Measurements from ENCODE around the gene ADORA2B.
"Not testable (repeated sequence)": the region's sequence is repeated elsewhere in the genome, so short reads cannot be mapped to it uniquely, and the experiment has no call there.

ADORA2B gene

GRCh38 chr17:15978606-15979005 is 33.7 kb downstream of the ADORA2B start:
- no peak for DNase-seq (ENCODE audit: insufficient read length, low spot score)
- no peak for FAIRE-seq

GRCh38 chr17:15979013-15979412 is 34.1 kb downstream of the ADORA2B start:
- not testable (repeated sequence) for FAIRE-seq; DNase-seq (ENCODE audit: insufficient read length, low spot score)

GRCh38 chr17:15981208-15981607 is 36.3 kb downstream of the ADORA2B start:
- FAIRE-seq (peak; percentile 70), DNase-seq (ENCODE audit: insufficient read length, low spot score) (peak; percentile 36)

- DNase-seq (ENCODE audit: insufficient read length, low spot score) (no peak), FAIRE-seq (no peak)
These were observed 37.0 kb downstream of the ADORA2B start for GRCh38 chr17:15981646-15982580.

GRCh38 chr17:15996322-15996721 is 51.4 kb downstream of the ADORA2B start:
- FAIRE-seq = no peak
- no peak for DNase-seq (ENCODE audit: insufficient read length, low spot score)

- no peak for DNase-seq (ENCODE audit: insufficient read length, low spot score)
- no peak for FAIRE-seq
These were observed 53.2 kb downstream of the ADORA2B start for GRCh38 chr17:15998031-15998562.

GRCh38 chr17:15999141-15999973 is 54.4 kb downstream of the ADORA2B start, which contains the start of the genes TTC19 and ZSWIM7:
Gene TTC19, plus strand, starts transcription at chr17:15999824. Its CDS starts 25 bp downstream, at chr17:15999849.
Gene ZSWIM7, minus strand, starts transcription at chr17:15999704. Its CDS starts 110 bp downstream, at chr17:15999594.
- FAIRE-seq (peak; percentile 91), DNase-seq (ENCODE audit: insufficient read length, low spot score) (peak; percentile 98)

GRCh38 chr17:15999974-16000827 is 55.3 kb downstream of the ADORA2B start:
- DNase-seq (ENCODE audit: insufficient read length, low spot score) (no peak), FAIRE-seq (peak; percentile 47)

GRCh38 chr17:16001226-16001897 is 56.4 kb downstream of the ADORA2B start:
- DNase-seq (ENCODE audit: insufficient read length, low spot score) = no peak
- FAIRE-seq = no peak

GRCh38 chr17:16002708-16003260 is 57.9 kb downstream of the ADORA2B start:
- DNase-seq (ENCODE audit: insufficient read length, low spot score) (no peak), FAIRE-seq (no peak)

- DNase-seq (ENCODE audit: insufficient read length, low spot score) (no peak), FAIRE-seq (no peak)
These were observed 58.9 kb downstream of the ADORA2B start for GRCh38 chr17:16003841-16004240.

GRCh38 chr17:16005636-16006035 is 60.7 kb downstream of the ADORA2B start:
- FAIRE-seq = no peak

GRCh38 chr17:16007439-16007838 is 62.5 kb downstream of the ADORA2B start:
- no peak for FAIRE-seq
- DNase-seq (ENCODE audit: insufficient read length, low spot score) = no peak

More at GRCh38 chr17:16005636-16006035, 60.7 kb downstream of the ADORA2B start:
- no peak for DNase-seq (ENCODE audit: insufficient read length, low spot score)

GRCh38 chr17:16013943-16014407 is 69.0 kb downstream of the ADORA2B start:
- DNase-seq (ENCODE audit: insufficient read length, low spot score) (no peak), FAIRE-seq (no peak)

GRCh38 chr17:16019347-16019746 is 74.4 kb downstream of the ADORA2B start:
- FAIRE-seq (no peak), DNase-seq (ENCODE audit: insufficient read length, low spot score) (no peak)

GRCh38 chr17:16023881-16024280 is 79.0 kb downstream of the ADORA2B start:
- DNase-seq (ENCODE audit: insufficient read length, low spot score) = no peak
- no peak for FAIRE-seq

GRCh38 chr17:16025202-16025601 is 80.3 kb downstream of the ADORA2B start:
- FAIRE-seq = no peak
- no peak for DNase-seq (ENCODE audit: insufficient read length, low spot score)

All from GM19239 (cell line).